ENCODE measurements around the gene C9orf72.

Gene C9orf72

DNA sequence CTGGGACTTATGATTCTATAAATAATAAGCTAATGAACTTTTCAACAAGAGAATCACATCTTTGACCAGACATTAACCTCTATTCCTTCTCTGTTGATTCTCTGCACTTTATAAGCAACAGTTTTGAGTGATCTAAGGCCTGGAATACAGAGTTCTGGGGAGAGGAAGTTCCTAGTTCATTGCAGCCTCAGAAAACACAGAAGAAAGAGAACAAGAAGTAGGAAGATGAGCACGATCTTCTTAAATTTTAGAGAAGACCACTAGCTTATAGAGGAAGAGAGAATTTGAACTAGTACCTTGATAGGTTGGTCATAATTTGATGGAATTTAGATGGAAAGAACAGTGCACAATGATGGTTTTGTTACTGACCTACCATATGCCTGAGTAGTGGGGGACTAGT is 8.5 kb upstream of the C9orf72 start:
- DNase-seq (ENCODE audit: low read depth in 2 of 2), result no peak

DNA sequence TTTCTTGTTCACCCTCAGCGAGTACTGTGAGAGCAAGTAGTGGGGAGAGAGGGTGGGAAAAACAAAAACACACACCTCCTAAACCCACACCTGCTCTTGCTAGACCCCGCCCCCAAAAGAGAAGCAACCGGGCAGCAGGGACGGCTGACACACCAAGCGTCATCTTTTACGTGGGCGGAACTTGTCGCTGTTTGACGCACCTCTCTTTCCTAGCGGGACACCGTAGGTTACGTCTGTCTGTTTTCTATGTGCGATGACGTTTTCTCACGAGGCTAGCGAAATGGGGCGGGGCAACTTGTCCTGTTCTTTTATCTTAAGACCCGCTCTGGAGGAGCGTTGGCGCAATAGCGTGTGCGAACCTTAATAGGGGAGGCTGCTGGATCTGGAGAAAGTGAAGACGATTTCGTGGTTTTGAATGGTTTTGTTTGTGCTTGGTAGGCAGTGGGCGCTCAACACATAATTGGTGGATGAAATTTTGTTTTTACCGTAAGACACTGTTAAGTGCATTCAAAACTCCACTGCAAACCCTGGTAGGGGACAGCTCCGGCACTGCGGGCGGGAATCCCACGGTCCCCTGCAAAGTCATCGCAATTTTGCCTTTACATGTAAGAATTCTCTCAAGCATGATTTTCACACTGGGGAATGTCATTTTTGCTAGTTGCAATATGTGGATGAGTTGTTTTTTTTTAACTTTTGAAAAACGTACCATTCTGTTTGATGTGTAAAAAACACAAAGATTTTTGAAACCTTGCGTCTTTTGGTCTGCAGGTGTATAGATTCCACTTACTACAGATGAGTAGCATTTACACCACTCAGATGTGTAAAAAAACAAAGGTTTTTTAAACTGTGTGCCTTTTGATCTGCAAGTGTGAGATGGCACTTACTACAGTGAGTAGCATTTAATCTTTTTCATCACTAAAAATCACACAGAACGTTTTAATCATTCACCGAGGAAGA is 631 bp upstream of the C9orf72 start:
- DNase-seq (ENCODE audit: low read depth in 2 of 2), result peak; percentile 93 to 94

DNA sequence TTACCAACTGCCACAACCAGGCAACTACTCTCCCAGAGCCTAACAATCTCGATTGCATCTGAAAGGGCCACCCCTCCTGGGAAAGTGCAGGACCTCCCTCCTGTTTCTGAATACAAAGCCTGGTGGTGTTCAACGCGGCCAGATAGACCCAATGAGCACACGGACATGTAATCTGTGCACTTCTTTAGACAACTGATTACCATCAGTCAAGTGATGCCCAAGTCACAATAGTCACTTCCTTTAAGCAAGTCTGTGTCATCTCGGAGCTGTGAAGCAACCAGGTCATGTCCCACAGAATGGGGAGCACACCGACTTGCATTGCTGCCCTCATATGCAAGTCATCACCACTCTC is 739 bp downstream of the C9orf72 start:
- DNase-seq (ENCODE audit: low read depth in 2 of 2), result no peak

- no peak for DNase-seq (ENCODE audit: low read depth in 2 of 2)
Observed at GRCh38 chr9:27572061-27572460, 1.2 kb downstream of the C9orf72 start.

GRCh38 chr9:27571011-27571410 is 2.3 kb downstream of the C9orf72 start:
- DNase-seq (ENCODE audit: low read depth in 2 of 2), result no peak

GRCh38 chr9:27569406-27569805 is 3.9 kb downstream of the C9orf72 start:
- DNase-seq (ENCODE audit: low read depth in 2 of 2), result no peak

GRCh38 chr9:27566118-27566517 is 7.2 kb downstream of the C9orf72 start:
- DNase-seq (ENCODE audit: low read depth in 2 of 2), result no peak

- no peak for DNase-seq (ENCODE audit: low read depth in 2 of 2)
Observed at GRCh38 chr9:27565696-27566095, 7.6 kb downstream of the C9orf72 start.

DNA sequence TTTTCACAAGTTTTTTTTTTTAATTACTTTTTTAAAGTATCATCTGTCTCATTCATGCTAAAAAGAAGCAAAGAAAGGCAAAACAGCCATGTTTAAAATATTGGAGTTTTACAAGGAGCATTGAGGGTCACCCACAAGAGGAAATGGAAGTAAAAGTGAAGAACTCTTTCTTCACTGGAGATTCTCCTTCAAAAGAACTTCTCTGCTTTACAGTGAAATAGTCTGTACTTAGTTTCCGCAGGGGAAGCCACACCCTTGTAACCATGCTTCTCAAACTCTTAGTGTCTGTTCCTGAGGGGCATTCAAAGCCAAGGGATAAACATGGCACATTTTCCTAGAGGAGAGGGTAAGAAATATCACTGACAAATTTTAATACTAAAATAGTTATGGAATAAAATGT is 8.6 kb downstream of the C9orf72 start:
- no peak for DNase-seq (ENCODE audit: low read depth in 2 of 2)

DNA sequence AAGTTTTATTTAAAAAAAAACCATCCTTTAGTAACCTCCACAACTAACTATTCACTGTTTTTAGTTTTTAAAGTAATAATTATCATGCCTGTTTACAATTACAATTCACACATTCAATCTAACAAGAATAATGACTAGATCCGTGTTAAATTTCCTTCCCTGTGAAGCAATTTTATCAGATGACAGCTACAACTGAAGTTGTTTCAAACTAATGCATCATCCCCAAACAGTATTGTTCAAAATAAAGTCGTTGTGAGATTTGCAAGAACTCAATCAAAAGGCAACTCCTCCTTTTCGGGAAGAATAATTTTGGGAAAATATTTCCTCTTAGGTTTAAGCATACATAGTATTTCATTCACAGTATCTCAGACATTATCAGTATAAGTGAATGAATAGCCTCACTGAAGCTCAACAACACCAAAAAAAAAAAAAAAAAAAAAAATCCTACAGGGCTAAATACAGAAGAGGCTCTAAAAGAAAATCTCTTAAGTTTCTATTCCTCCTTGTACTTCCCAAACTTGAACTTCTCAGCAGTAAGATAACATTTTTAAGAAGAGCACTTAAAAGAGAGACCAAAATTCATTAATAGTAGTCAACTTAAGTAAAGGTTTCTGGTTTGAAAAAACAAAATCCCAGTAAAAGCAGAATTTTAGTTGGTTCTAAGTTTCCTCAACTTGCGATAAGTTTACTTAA is 9.4 kb downstream of the C9orf72 start:
- DNase-seq (ENCODE audit: low read depth in 2 of 2), result no peak

- no peak for DNase-seq (ENCODE audit: low read depth in 2 of 2)
Observed at GRCh38 chr9:27561685-27562084, 11.6 kb downstream of the C9orf72 start.

GRCh38 chr9:27560457-27560856 is 12.8 kb downstream of the C9orf72 start:
- no peak for DNase-seq (ENCODE audit: low read depth in 2 of 2)

- no peak for DNase-seq (ENCODE audit: low read depth in 2 of 2)
Observed at GRCh38 chr9:27558307-27558706, 15.0 kb downstream of the C9orf72 start.

- DNase-seq (ENCODE audit: low read depth in 2 of 2), result no peak
Observed at GRCh38 chr9:27556470-27556869, 16.8 kb downstream of the C9orf72 start.

- no peak for DNase-seq (ENCODE audit: low read depth in 2 of 2)
Observed at GRCh38 chr9:27554712-27555111, 18.6 kb downstream of the C9orf72 start.

DNA sequence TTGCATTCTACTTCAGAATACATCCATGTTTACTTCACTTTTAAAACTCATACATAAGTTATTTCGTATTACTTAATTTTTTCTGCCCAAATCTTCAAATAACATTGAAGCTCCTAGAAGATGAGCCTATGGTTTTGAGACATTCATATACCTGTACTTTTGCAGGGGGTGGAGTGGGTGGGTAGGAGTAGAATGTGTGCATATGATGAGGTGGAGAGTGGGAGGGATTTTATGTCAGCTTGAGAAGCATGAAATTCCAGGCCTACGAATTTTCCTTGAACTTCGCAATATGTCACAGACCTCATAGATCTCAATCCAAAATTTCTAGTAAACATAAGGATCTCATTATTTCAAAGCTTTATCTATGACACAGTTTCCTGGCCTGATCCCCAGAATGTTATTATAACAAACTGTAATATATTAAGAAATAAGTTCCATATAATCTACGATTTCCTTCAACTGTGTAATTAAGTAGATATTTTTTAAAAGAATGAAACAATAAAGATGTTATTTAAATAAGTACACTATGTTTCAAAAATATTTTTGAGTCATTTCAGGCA is 24.0 kb downstream of the C9orf72 start:
- peak; percentile 47 to 53 for DNase-seq (ENCODE audit: low read depth in 2 of 2)

DNA sequence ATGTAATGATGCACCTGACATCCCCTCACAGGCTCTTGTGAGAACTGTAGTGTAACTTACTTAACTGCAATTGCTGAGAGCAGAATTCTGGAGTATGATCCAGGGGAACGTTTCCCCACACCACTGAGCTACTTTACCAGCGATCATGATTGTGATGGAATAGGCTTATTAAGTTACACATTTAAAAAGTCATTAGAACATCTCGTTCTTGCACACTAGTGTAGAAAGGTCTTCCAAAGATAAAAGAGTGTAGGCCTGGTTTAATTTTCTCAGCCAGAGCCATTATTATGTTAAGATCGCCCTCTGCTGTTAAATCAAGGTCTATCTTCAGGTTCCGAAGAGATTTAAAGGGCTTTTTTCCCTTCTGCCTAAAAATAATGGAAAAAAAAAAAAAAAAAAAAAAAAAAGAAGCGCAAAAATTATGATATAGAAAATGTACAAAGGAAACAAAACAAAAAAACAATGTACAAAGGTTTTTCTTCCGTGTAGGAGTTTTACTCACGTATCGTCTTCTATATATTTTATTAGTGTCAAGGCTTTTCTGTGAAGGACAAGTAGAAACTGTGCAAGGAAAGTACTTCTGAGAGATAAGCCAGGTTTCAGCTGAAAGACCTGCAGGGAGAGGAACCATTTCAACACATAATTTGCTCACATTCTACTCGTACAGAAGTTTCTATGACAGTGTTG is 25.1 kb downstream of the C9orf72 start:
- DNase-seq (ENCODE audit: low read depth in 2 of 2), result no peak

DNA sequence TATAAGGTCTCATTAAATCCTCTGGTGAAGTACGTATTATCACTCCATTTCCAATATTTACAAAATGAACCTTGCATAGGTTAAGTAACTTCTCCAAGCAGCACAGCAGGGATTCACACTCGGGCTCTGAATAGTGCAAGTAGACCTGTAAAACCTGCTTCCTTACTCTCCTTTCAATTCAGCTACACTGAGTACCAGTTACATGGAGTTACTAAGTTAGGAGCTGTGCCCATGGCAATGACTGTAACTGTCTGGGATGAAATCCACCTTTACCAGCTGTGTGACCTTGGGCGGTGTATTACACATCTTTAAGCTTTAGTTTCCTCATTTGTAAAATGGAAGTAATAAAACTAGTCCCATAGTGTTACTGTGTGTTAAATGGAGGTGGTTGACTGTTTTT is 27.8 kb downstream of the C9orf72 start:
- no peak for DNase-seq (ENCODE audit: low read depth in 2 of 2)

DNA sequence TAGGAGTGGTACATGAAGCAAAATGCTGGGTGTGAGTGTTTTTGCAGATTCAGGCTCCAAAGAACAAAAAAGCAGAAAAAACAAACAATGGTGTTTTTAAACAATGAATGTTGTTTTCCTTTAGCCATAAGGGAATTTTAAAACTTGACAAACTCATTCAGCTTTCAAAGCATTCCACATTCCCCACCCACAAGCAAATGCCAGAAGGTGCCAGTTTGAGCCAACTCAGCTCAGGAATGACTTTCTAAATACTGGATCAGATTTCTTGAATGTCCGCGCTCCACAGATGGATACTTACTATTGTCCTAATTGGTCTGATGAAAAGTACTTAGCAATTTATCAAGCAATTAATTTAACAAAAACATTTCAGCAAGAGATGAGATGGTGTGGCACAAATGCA is 30.8 kb downstream of the C9orf72 start:
- no peak for DNase-seq (ENCODE audit: low read depth in 2 of 2)

DNA sequence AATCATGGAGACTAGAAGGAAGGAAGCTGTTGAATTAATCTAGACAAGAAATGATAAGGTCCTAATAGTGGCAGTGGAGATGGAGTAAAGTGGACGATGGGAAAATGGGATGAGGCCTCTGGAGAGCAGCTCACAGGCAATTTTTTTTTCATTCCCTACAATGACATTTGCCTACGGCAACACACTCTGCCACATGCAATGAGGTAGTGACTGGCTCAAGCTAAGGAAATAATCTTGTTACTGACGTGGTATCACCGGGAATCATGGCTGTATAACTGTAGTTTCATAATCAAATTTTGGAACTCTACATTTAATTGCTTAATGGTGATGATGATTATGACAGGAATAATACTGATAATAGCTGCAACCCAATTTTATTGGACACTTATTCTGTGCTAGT is 31.5 kb downstream of the C9orf72 start:
- no peak for DNase-seq (ENCODE audit: low read depth in 2 of 2)

DNA sequence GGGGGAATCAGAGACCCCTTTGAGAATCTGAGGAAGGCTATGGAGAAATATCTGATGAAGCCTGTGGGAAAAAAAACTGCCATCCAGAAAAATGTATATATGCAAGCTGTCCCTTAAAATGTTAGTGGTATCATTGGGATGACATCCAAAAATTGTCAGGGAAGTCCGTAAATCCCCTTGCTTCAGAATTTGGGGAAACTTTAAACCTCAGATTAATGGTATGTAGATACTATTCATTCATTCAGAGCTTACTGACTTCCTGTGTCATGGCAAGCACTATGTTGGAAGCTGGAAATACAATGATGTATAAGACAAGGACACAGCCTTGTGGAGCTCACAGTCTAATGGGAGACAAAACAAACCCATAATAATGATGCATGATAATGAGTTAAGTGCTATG is 32.8 kb downstream of the C9orf72 start:
- DNase-seq (ENCODE audit: low read depth in 2 of 2), result no peak
